HFF-Myc (cell line): ENCODE results near the gene CAPG.

Source experiments
- DNase-seq: peaks from one replicate; pipeline ENCODE4 v3.0.0-alpha.2; 2011; ENCODE audit warnings: low read depth; ENCODE audit errors: extremely low read depth
- H3K4me3 ChIP-seq: replicated peaks from 2 replicates; pipeline ENCODE4 v1.5.1; 2011; ENCODE audit warnings: low read depth, mild to moderate bottlenecking, control low read depth, low read length
- TF ChIP-seq, protein P1 (sequence below): IDR thresholded peaks from 2 replicates; pipeline ENCODE4 v1.5.1; 2012; ENCODE audit warnings: mild to moderate bottlenecking, low read depth, low read length, control low read depth; ENCODE audit errors: missing control alignments

CAPG gene

DNA sequence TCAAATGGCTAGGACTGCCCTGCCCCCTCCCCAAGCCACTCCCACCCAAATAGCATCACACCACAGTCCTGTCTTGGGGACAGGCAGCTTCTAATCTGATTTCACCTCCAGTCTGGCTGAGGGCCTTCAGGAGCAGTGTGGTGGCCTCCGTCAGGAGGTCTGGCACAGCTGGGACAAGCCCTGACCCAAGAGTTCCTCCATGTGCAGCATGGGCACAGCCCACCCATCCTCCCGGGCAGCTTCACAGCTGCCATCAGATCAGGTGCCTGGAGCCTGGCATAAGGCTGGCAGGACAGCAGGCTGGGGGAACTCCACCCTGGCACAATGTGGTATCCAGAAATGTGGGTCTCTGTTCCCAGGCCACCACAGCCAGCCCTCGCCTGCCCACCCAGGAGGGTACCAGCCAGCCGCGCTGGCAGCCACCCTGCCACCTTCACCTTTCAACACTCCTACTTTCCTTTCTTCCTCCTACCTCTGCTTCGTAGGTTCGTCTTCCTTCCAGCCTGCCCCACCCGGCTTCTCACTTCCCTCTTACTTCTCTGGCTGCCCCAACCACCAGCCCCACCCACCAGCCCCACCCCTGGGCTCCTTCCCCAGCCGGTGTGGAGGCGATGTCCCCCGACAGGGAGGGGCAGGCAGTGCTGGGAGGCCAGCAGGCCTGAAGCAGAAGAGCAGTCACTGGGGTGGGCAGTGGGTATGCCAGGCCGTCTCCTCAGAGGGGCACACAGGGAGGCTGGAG, at the start of gene CAPG:
CAPG (minus strand) TSS at position 522 of the 739 bp plus-strand sequence. CDS start 8,221 bp downstream, outside the sequence.
- TF ChIP-seq, protein P1, sequence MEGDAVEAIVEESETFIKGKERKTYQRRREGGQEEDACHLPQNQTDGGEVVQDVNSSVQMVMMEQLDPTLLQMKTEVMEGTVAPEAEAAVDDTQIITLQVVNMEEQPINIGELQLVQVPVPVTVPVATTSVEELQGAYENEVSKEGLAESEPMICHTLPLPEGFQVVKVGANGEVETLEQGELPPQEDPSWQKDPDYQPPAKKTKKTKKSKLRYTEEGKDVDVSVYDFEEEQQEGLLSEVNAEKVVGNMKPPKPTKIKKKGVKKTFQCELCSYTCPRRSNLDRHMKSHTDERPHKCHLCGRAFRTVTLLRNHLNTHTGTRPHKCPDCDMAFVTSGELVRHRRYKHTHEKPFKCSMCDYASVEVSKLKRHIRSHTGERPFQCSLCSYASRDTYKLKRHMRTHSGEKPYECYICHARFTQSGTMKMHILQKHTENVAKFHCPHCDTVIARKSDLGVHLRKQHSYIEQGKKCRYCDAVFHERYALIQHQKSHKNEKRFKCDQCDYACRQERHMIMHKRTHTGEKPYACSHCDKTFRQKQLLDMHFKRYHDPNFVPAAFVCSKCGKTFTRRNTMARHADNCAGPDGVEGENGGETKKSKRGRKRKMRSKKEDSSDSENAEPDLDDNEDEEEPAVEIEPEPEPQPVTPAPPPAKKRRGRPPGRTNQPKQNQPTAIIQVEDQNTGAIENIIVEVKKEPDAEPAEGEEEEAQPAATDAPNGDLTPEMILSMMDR: no peak
- no peak for DNase-seq
- no peak within 1 kb of the TSS for H3K4me3 ChIP-seq

DNA sequence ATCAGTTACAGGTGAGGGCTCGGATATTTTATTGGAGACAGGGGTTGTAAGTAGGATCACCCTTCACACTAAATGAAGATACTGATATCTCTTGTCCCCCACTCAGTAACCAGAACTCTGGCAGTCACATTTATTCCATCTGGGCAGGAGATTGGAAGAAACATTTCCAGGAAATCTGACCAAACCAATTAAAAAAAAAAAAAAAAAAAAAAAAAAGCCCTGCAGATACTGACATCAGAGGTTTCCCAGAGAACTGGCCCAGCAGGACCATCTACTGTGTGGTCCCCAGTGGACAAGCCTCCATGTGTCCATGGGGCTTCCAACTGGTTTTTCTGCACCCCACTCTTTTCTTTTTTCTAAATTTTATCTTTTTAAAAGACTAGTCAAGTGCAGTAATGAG, 49.6 kb upstream of the CAPG start:
- H3K4me3 ChIP-seq: no peak overlapping the region
- TF ChIP-seq, protein P1: no peak
- no peak for DNase-seq

DNA sequence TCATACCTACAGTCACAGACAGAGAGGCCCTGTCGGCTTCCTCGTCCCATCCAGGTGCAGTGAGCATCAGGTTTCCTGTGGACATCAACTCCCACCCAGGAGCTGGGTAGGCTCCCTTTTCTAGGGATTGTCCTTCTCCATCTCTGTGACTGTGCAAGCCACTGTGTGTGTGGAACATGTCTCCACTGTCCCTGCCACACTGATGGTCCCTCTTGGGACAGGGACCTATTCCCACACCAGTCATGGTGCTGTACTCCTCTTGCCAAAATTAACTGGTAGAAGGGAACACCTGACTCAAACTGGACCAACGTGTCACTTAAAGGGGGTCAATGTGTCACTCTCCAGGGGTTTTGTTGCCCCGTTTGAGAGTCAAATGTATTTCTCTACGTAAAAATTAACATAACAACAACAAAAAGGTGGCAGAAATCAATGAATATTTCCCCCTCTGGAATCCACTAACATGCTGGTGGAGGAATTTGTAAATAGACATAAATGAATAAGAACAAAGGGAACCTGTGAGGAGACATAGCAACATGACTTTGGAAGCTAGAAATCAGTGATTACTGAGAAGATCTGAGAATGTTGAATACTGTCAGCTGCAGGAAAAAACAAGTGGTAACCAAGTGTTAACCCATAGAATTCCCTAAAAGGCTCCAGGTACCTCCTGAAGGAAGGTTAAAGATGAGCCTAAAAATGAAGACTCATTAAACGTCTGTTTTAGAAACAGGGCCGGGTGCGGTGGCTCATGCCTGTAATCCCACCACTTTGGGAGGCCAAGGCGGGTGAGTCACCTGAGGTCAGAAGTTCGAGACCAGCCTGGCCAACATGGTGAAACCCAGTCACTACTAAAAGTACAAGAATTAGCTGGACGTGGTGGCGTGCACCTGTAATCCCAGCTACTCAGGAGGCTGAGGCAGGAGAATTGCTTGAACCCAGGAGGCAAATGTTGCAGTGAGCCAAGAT, 48.7 kb upstream of the CAPG start:
- no peak for DNase-seq
- H3K4me3 ChIP-seq: no peak overlapping the region
- TF ChIP-seq, protein P1: no peak

DNA sequence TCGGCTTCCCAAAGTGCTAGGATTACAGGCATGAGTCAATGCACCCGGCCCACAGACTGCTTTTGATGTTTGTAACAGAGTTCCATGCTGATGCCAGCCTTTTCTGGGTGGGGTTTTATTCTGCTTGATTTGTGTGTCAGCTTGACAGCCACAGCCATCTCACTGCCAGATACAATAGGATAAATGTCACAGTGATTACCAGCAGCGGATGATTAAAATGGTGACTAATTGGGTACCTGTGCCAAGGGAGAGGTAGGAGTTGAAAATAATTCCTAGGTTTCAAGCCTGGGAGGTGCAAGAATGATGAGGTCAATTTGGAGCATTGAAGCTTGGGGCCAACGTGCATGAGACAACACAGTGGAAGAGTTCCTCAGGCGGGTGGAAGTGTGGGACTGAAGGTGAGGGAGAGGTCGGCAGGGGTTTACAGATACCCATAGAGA, 47.7 kb upstream of the CAPG start:
- TF ChIP-seq, protein P1: no peak
- no peak for DNase-seq
- no peak overlapping the region for H3K4me3 ChIP-seq

GRCh38 chr2:85457043-85457442, 46.9 kb upstream of the CAPG start:
- TF ChIP-seq, protein P1: no peak
- DNase-seq: no peak

GRCh38 chr2:85455552-85456090, 45.5 kb upstream of the CAPG start:
- no peak overlapping the region for H3K4me3 ChIP-seq
- TF ChIP-seq, protein P1: no peak

More at GRCh38 chr2:85457043-85457442, 46.9 kb upstream of the CAPG start:
- H3K4me3 ChIP-seq: no peak overlapping the region

More at GRCh38 chr2:85455552-85456090, 45.5 kb upstream of the CAPG start:
- DNase-seq: no peak
